Immature natural killer cell (primary cell): ENCODE results near the gene ITM2C. TPM values are rescaled to one million over a fixed set of nuclear protein-coding genes. Genes with fewer than 3 reads are reported as not detected.

Experiments
- DNase-seq, 3 donors: peaks; one replicate each; pipeline ENCODE4 v3.0.0; 2022; ENCODE audit warnings: mixed read lengths in 1 of 3
- H3K27ac Mint-ChIP-seq, 6 donors: one replicate each; pipeline ENCODE4 v1.8.0; 2020; ENCODE audit warnings: mixed read lengths in 6 of 6, mild to moderate bottlenecking in 5 of 6, inconsistent platforms in 4 of 6, moderate library complexity in 3 of 6
- H3K27me3 Mint-ChIP-seq, 3 donors: one replicate each; pipeline ENCODE4 v1.8.0; 2020 to 2021; ENCODE audit warnings: low read depth in 3 of 3, mild to moderate bottlenecking in 3 of 3, mixed read lengths in 3 of 3, moderate library complexity in 3 of 3, inconsistent platforms in 1 of 3
- H3K36me3 Mint-ChIP-seq, 3 donors: one replicate each; pipeline ENCODE4 v1.8.0; 2020; ENCODE audit warnings: mixed read lengths in 3 of 3, inconsistent platforms in 2 of 3, mild to moderate bottlenecking in 2 of 3
- H3K4me1 Mint-ChIP-seq, 2 donors: one replicate each; pipeline ENCODE4 v1.8.0; 2020; ENCODE audit warnings: inconsistent platforms in 2 of 2, mild to moderate bottlenecking in 2 of 2, mixed read lengths in 2 of 2, moderate library complexity in 1 of 2
- H3K4me3 Mint-ChIP-seq, 5 donors: one replicate each; pipeline ENCODE4 v1.8.0; 2020; ENCODE audit warnings: mild to moderate bottlenecking in 5 of 5, mixed read lengths in 5 of 5, inconsistent platforms in 3 of 5, moderate library complexity in 3 of 5
- H3K9me3 Mint-ChIP-seq, 6 donors: one replicate each; pipeline ENCODE4 v1.8.0; 2020; ENCODE audit warnings: mild to moderate bottlenecking in 6 of 6, mixed read lengths in 6 of 6, inconsistent platforms in 4 of 6, moderate library complexity in 3 of 6
- polyA plus RNA-seq, 3 donors: library from polyadenylated mRNA; unstranded; fragments of 300-500 nt; fragmentation: Illumina TruSeq; gene quantifications; one replicate each; pipeline ENCODE4 v1.2.3, GENCODE V29; 2021

The ITM2C gene
- polyA plus RNA-seq, 3 donors from 2014 or later, result 5.3 to 23.7 (median 16.9) TPM

DNA sequence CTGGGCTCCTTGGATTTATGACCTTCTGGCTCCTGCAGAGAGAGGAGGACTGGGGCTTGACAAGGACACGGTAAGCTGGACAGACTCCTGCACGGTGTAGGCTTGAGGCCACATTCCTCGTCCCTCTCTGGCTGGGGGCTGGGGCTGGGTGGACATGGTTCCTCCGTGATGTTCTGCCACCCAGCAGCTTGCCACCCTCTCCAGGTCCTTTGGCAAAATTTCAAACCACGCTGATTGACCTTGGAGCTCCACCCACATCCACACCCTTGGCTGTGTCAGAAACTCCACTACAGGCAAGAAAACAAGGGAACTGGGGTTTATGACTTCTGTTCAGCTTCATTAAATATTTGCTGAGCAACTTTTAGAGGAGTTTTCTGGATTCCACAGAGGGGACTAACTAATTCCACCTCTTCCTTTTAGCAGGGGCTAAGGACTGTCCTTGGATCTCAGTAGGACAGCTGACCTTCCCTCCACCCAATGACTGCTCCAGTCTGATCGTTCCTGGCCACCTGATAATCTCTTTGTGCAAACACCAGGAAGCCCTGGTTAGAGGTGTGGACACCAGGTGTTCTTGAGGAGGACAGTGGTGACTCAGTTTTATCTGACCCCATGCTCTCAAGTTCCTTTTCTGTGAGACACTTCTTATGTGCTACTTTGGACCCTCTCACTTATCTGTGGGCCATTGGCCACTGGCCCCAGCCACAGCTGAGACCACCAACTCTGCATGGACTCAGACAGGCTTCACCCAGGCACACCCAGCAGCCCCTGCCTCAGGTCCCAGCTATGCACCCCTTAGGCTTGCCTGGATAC is 31.0 kb downstream of the ITM2C start:
- Mint-ChIP-seq H3K4me1 (peaks cover 11 to 20% of the 10 kb centered on the region in 2 donors), H3K9me3 (no peaks in the 10 kb centered on the region), H3K27me3 (peaks cover 21 to 39% (median 23%) of the 10 kb centered on the region in 3 donors), H3K36me3 (no peaks in the 10 kb centered on the region), H3K27ac (no peak overlapping the region), H3K4me3 (no peak overlapping the region)
- DNase-seq, result no peak

DNA sequence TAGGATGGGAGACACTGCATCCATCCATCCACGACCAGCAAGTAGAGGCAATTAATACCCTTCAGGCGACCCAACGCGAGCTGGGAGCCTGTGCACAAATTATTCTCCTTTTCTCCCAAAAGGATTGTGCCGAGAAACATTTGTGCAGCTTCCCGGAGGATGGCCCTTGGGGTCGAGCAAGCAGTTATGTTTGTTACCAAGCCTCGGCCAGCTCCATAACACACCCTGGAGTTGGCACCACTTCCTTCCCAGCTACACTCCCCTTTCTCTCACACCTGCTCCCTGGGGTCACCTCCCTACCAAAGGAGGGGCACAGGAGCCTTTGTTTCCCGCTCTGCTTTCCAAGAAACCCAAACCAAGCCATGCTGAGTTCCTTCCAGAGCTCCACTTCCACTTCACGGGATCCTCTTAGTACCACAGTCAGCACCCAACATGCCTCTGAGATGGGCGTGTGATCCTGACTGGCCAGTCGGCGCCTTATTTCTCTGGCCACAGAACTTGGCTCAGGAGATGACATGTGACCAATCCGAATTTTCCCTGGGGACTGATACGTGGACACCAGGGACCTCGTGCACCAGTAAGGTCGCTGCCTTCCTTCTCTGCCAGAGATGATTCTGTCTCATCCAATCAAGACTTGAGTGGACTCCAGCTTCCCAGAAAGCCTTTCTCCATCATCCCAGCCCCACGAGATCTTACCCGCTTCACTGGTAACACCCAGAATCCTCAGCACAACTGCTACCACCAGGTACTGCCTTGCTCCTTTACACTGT is 31.8 kb downstream of the ITM2C start:
- no peak overlapping the region for H3K4me3 Mint-ChIP-seq
- no peak overlapping the region for H3K27ac Mint-ChIP-seq
- DNase-seq, result no peak
- H3K4me1 Mint-ChIP-seq, result peaks cover 11 to 20% of the 10 kb centered on the region in 2 donors
- H3K27me3 Mint-ChIP-seq, result peaks cover 18 to 38% (median 21%) of the 10 kb centered on the region in 3 donors
- H3K9me3 Mint-ChIP-seq, result no peaks in the 10 kb centered on the region
- no peaks in the 10 kb centered on the region for H3K36me3 Mint-ChIP-seq

DNA sequence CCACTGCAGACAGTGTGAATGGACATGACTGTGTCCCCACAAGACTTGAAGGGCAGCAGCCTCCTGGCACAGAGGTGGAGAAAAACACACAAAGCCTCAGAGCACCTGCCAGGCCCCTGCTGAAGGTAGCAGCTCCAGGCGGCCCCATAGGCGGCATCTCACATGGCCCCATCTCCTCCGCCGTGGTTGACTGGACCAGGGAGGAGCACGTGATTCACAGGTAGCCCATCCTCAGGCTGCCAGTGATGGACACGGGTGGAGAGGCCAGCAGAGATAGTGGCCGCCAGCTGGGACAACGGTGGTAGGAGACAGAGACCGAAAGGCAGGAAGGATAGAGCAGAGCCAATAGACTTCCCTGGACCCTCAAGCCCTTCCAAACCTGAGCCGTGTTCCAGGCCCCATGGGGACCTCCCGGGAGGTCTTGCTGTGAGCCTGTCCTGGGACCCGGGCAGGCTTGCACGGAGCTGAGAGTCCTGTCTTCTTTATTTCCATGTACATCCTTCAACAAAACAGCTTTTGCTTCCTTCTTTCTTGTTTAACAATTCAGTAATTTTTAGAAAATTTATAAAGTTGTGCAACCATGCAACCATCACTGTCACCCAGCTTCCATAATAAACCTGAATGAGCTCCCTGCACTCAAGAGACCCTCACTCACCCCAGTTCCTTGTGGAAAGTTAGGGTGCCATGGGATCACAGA is 33.4 kb downstream of the ITM2C start:
- peaks cover 11 to 20% of the 10 kb centered on the region in 2 donors for H3K4me1 Mint-ChIP-seq
- no peaks in the 10 kb centered on the region for H3K36me3 Mint-ChIP-seq
- no peaks in the 10 kb centered on the region for H3K9me3 Mint-ChIP-seq
- no peak overlapping the region for H3K27ac Mint-ChIP-seq
- H3K27me3 Mint-ChIP-seq, result peaks cover 11 to 36% (median 20%) of the 10 kb centered on the region in 3 donors
- no peak overlapping the region for H3K4me3 Mint-ChIP-seq
- no peak for DNase-seq

DNA sequence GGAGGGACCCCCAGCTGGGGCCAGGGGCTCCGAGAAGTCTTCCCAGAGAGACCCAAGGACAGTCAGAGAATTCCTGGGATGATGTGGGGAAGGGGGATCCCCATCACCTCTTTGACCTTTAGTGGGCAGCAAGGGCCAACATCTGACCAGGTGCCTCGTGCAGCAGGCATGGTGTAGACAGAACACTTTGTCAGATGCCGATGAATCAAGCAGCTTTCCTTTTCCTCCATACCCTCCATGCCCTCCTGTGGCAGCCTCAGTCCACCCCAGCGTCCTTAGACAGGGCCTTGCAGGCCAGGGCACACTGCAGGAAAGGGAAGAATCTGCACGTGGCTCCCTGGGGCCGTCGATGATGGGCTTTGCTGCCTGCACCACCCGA is 34.0 kb downstream of the ITM2C start:
- peaks cover 11 to 40% (median 23%) of the 10 kb centered on the region in 3 donors for H3K27me3 Mint-ChIP-seq
- peaks cover 11 to 20% of the 10 kb centered on the region in 2 donors for H3K4me1 Mint-ChIP-seq
- H3K4me3 Mint-ChIP-seq, result no peak overlapping the region
- no peaks in the 10 kb centered on the region for H3K9me3 Mint-ChIP-seq
- no peak overlapping the region for H3K27ac Mint-ChIP-seq
- DNase-seq, result no peak
- H3K36me3 Mint-ChIP-seq, result no peaks in the 10 kb centered on the region

DNA sequence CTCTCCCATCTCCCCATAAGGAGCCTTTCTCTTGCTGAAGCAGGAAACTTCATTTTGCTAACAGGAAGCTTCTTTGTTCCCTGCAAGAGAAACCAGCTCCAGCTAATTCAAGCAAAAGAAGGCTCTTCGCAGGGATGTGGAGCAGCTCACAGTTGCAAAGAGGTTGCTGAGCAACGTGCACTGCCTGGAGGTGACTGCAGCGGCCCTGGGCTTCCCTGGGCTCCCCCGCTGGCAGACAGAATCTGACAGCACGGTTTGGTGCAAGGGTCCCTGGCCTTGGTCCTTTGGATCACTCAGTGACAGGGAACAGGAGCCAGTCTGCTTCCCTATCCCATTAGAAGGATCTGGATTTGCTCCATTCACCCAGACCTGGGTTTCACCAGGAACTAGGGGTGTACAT is 34.5 kb downstream of the ITM2C start:
- DNase-seq, result no peak
- Mint-ChIP-seq H3K9me3 (no peaks in the 10 kb centered on the region), H3K27me3 (peaks cover 11 to 36% (median 20%) of the 10 kb centered on the region in 3 donors), H3K4me3 (no peak overlapping the region), H3K4me1 (peaks cover 6 to 15% of the 10 kb centered on the region in 2 donors), H3K36me3 (no peaks in the 10 kb centered on the region), H3K27ac (no peak overlapping the region)

GRCh38 chr2:230899786-230900185 is 35.0 kb downstream of the ITM2C start:
- peaks cover 10 to 32% (median 19%) of the 10 kb centered on the region in 3 donors for H3K27me3 Mint-ChIP-seq

GRCh38 chr2:230900336-230900995 is 35.7 kb downstream of the ITM2C start:
- Mint-ChIP-seq H3K27ac (no peak overlapping the region), H3K4me3 (no peak overlapping the region), H3K9me3 (no peaks in the 10 kb centered on the region), H3K36me3 (no peaks in the 10 kb centered on the region), H3K27me3 (peaks cover 9 to 29% (median 19%) of the 10 kb centered on the region in 3 donors), H3K4me1 (peaks cover 0 to 7% of the 10 kb centered on the region in 2 donors)
- DNase-seq, result no peak

More at GRCh38 chr2:230899786-230900185, 35.0 kb downstream of the ITM2C start:
- no peak overlapping the region for H3K4me3 Mint-ChIP-seq
- DNase-seq, result no peak
- H3K27ac Mint-ChIP-seq, result no peak overlapping the region
- no peaks in the 10 kb centered on the region for H3K9me3 Mint-ChIP-seq
- H3K4me1 Mint-ChIP-seq, result peaks cover 1 to 10% of the 10 kb centered on the region in 2 donors
- H3K36me3 Mint-ChIP-seq, result no peaks in the 10 kb centered on the region

- no peak for DNase-seq
- H3K4me3 Mint-ChIP-seq, result no peak overlapping the region
- H3K27ac Mint-ChIP-seq, result no peak overlapping the region
- no peaks in the 10 kb centered on the region for H3K36me3 Mint-ChIP-seq
- no peaks in the 10 kb centered on the region for H3K9me3 Mint-ChIP-seq
- peaks cover 0 to 1% of the 10 kb centered on the region in 2 donors for H3K4me1 Mint-ChIP-seq
- peaks cover 8 to 29% (median 19%) of the 10 kb centered on the region in 3 donors for H3K27me3 Mint-ChIP-seq
Measured at GRCh38 chr2:230901006-230901405, 36.3 kb downstream of the ITM2C start.

- Mint-ChIP-seq H3K4me3 (no peak overlapping the region), H3K9me3 (no peaks in the 10 kb centered on the region), H3K27ac (no peak overlapping the region), H3K4me1 (no peaks in the 10 kb centered on the region), H3K27me3 (peaks cover 0 to 25% (median 19%) of the 10 kb centered on the region in 3 donors), H3K36me3 (no peaks in the 10 kb centered on the region)
- DNase-seq, result peak; percentile 59 to 68 (median 65)
Measured at GRCh38 chr2:230902180-230902899, 37.6 kb downstream of the ITM2C start.

GRCh38 chr2:230903231-230904150 is 38.7 kb downstream of the ITM2C start:
- no peak overlapping the region for H3K27ac Mint-ChIP-seq
- H3K36me3 Mint-ChIP-seq, result no peaks in the 10 kb centered on the region
- H3K4me3 Mint-ChIP-seq, result no peak overlapping the region
- H3K9me3 Mint-ChIP-seq, result no peaks in the 10 kb centered on the region
- no peak for DNase-seq
- H3K27me3 Mint-ChIP-seq, result peaks cover 0 to 23% (median 19%) of the 10 kb centered on the region in 3 donors
- H3K4me1 Mint-ChIP-seq, result no peaks in the 10 kb centered on the region

DNA sequence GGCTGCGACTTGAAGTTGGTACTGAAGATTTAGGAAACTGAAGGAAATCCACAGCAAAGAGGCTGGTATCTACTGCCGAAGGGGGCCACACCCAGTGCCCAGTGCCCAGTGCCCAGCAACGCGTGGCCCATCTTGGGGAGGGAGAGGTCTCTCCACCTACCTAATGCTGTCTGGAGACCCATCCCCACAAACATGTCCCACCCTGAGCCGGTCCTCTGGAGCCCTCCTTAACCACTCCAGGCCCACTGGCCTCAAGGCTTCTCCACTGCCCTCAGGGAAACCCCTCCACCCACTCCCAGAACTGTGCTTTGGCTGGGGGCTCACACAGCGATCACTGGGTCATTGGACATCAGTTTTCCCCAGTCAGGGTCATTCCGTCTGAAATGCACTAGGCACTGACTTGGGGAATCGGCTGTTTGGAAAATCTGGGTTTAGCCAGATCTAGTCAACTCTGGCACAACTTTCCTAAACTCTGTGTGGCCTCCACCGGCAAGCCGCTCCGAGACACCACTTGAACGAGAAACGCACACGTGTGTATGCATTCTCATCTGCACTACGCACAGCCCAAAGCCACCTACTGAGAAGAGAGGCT is 40.2 kb downstream of the ITM2C start:
- Mint-ChIP-seq H3K4me1 (no peaks in the 10 kb centered on the region), H3K4me3 (no peak overlapping the region), H3K9me3 (no peaks in the 10 kb centered on the region), H3K36me3 (no peaks in the 10 kb centered on the region), H3K27ac (no peak overlapping the region), H3K27me3 (peaks cover 0 to 19% (median 18%) of the 10 kb centered on the region in 3 donors)
- DNase-seq, result no peak
